HL-60 (cell line): ENCODE measurements around the gene CAMKK1.

ENCODE experiments used
- CTCF ChIP-seq: IDR thresholded peaks from one replicate; pipeline ENCODE4 v1.5.1; 2011; ENCODE audit warnings: low read length, control low read depth, inconsistent platforms; ENCODE audit not compliant: insufficient read depth
- POLR2AphosphoS5 ChIP-seq: IDR thresholded peaks from 2 replicates; pipeline ENCODE4 v1.6.1; 2012; ENCODE audit warnings: low read depth
- REST ChIP-seq: IDR thresholded peaks from 2 replicates; pipeline ENCODE4 v1.6.1; 2012; ENCODE audit warnings: low read depth; ENCODE audit not compliant: insufficient replicate concordance
- SPI1 ChIP-seq: IDR thresholded peaks from 2 replicates; pipeline ENCODE4 v1.6.1; 2012; ENCODE audit warnings: low read depth, mild to moderate bottlenecking, borderline replicate concordance

DNA sequence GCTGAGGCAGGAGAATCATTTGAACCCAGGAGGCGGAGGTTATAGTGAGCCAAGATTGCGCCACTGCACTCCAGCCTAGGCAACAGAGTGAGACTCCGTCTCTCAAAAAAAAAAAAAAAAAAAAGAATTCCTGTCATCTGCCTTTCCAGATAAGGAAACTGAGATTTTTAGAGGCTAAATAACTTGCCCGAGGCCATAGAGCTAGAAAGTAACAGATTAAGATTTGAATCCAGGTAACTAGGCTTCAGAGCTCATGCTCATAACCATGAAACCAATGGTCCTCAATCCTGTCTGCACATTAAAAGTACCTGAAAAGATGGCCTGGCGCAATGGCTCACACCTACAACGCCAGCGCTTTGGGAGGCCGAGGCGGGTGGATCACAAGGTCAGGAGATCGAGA is 56.3 kb downstream of the CAMKK1 start:
- TF ChIP-seq CTCF (no peak), SPI1 (no peak), REST (no peak), POLR2AphosphoS5 (no peak)
